ENCODE measurements around the gene SLC17A5. TPM values are rescaled to one million over a fixed set of nuclear protein-coding genes. Genes with fewer than 3 reads are reported as not detected.

Gene SLC17A5
- total RNA-seq, 1 donor from 2014 or later, result 13.7 TPM

DNA sequence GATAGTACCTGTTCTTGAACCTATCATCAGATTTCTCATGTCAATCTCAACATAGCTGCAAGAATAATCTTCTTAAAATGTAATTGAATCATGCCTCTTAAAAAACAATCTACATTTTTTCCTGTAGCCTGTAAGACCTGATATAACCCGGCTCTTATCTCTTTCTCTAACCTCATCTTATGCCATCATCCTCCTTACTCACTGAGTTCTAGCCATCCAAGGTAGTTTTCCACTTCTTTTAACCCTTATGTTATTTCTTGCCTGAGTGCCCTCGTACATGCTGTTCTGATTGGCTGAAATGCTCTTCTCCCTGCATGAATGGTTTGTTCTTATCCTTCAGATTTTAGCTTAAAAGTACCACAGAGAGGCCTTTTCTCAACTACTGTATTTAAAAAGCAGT, 16.4 kb downstream of the SLC17A5 start:
- Histone ChIP-seq H4K20me1 (ENCODE audit: low read depth) (no peaks in the 10 kb centered on the region), H3F3A (ENCODE audit: low read depth) (peaks cover 2% of the 10 kb centered on the region), H3K27ac (no peak overlapping the region), H3K27me3 (no peaks in the 10 kb centered on the region), H3K4me2 (no peak overlapping the region), H3K9me3 (ENCODE audit: low read depth) (no peaks in the 10 kb centered on the region), H3K79me2 (ENCODE audit: low read depth) (no peaks in the 10 kb centered on the region), H3K4me3 (no peak overlapping the region), H3K36me3 (no peaks in the 10 kb centered on the region), H2AFZ (replicated peaks) (no peak overlapping the region), H3K9ac (no peak overlapping the region), H3K4me1 (peaks cover 3% of the 10 kb centered on the region)
- H3K27me3 Mint-ChIP-seq (ENCODE audit: insufficient read depth, low read depth), result no peaks in the 10 kb centered on the region
- no peak overlapping the region for H3K27ac Mint-ChIP-seq
- DNase-seq (ENCODE audit: low spot score), result no peak
- H3K36me3 Mint-ChIP-seq, result peaks cover 10% of the 10 kb centered on the region
- TF ChIP-seq, protein P1, sequence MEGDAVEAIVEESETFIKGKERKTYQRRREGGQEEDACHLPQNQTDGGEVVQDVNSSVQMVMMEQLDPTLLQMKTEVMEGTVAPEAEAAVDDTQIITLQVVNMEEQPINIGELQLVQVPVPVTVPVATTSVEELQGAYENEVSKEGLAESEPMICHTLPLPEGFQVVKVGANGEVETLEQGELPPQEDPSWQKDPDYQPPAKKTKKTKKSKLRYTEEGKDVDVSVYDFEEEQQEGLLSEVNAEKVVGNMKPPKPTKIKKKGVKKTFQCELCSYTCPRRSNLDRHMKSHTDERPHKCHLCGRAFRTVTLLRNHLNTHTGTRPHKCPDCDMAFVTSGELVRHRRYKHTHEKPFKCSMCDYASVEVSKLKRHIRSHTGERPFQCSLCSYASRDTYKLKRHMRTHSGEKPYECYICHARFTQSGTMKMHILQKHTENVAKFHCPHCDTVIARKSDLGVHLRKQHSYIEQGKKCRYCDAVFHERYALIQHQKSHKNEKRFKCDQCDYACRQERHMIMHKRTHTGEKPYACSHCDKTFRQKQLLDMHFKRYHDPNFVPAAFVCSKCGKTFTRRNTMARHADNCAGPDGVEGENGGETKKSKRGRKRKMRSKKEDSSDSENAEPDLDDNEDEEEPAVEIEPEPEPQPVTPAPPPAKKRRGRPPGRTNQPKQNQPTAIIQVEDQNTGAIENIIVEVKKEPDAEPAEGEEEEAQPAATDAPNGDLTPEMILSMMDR (IDR thresholded peaks at IDR 0.05), result no peak
- TF ChIP-seq EZH2phosphoT487 (IDR thresholded peaks at IDR 0.05) (no peak), EZH2 (IDR thresholded peaks at IDR 0.05) (no peak)
- H3K4me1 Mint-ChIP-seq, result peaks cover under 1% of the 10 kb centered on the region
- H3K4me3 Mint-ChIP-seq, result no peak overlapping the region
- H3K9me3 Mint-ChIP-seq, result no peaks in the 10 kb centered on the region

DNA sequence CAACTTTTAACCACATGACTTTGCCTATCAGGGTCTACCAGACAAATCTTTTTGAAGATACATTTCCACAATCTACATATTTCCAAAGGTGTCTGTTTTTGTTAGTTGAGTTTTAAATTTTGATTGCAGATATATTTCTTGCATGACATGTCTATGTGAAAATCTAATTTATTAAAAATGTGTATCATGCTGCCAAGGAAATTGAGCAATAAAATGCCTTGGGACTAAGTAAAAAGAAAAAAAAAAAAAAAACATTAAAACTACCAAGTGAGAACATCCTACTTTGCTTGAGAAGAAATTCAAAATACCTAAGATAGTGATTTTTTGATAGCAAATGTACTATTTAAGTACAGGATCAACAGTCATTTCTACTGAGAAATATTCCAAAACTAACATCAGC, 17.7 kb downstream of the SLC17A5 start:
- Histone ChIP-seq H4K20me1 (ENCODE audit: low read depth) (no peaks in the 10 kb centered on the region), H3K27me3 (no peaks in the 10 kb centered on the region), H3K27ac (no peak overlapping the region), H3K4me1 (peaks cover 3% of the 10 kb centered on the region), H3F3A (ENCODE audit: low read depth) (no peaks in the 10 kb centered on the region), H3K79me2 (ENCODE audit: low read depth) (no peaks in the 10 kb centered on the region), H2AFZ (replicated peaks) (no peak overlapping the region), H3K4me3 (no peak overlapping the region), H3K4me2 (no peak overlapping the region), H3K9me3 (ENCODE audit: low read depth) (no peaks in the 10 kb centered on the region), H3K9ac (no peak overlapping the region), H3K36me3 (no peaks in the 10 kb centered on the region)
- Mint-ChIP-seq H3K9me3 (no peaks in the 10 kb centered on the region), H3K4me1 (no peaks in the 10 kb centered on the region), H3K36me3 (peaks cover 14% of the 10 kb centered on the region), H3K27me3 (ENCODE audit: insufficient read depth, low read depth) (no peaks in the 10 kb centered on the region), H3K27ac (no peak overlapping the region), H3K4me3 (no peak overlapping the region)
- no peak for DNase-seq (ENCODE audit: low spot score)
- TF ChIP-seq, protein P1 (IDR thresholded peaks at IDR 0.05), result no peak
- TF ChIP-seq EZH2phosphoT487 (IDR thresholded peaks at IDR 0.05), result no peak
- TF ChIP-seq EZH2 (IDR thresholded peaks at IDR 0.05), result no peak

DNA sequence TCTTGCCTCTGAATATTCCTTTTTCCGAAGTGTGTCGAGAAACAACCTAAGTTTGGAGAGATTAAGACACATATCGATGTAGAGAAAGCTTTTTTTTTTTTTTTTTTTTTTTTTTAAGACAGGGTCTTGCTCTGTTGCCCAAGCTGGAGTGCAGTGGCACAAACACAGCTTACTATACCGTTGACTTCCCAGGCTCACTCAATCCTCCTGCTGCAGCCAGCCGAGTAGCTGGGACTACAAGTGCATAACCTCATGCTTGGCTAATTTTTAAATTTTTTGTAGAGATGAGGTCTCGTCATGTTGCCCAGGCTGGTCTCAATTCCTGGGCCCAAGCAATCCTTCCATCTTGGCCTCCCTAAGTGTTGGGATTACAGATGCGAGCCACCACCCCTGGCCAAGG, 21.4 kb downstream of the SLC17A5 start:
- Histone ChIP-seq H3K4me3 (no peak overlapping the region), H2AFZ (replicated peaks) (no peak overlapping the region), H3K79me2 (ENCODE audit: low read depth) (no peaks in the 10 kb centered on the region), H3K9me3 (ENCODE audit: low read depth) (no peaks in the 10 kb centered on the region), H3K36me3 (no peaks in the 10 kb centered on the region), H3F3A (ENCODE audit: low read depth) (no peaks in the 10 kb centered on the region), H3K27ac (no peak overlapping the region), H3K9ac (no peak overlapping the region), H3K27me3 (no peaks in the 10 kb centered on the region), H3K4me1 (no peaks in the 10 kb centered on the region), H3K4me2 (no peak overlapping the region), H4K20me1 (ENCODE audit: low read depth) (no peaks in the 10 kb centered on the region)
- no peak for DNase-seq (ENCODE audit: low spot score)
- no peak overlapping the region for H3K27ac Mint-ChIP-seq
- H3K4me1 Mint-ChIP-seq, result no peaks in the 10 kb centered on the region
- H3K4me3 Mint-ChIP-seq, result no peak overlapping the region
- no peaks in the 10 kb centered on the region for H3K27me3 Mint-ChIP-seq (ENCODE audit: insufficient read depth, low read depth)
- H3K36me3 Mint-ChIP-seq, result peaks cover 12% of the 10 kb centered on the region
- TF ChIP-seq EZH2phosphoT487 (IDR thresholded peaks at IDR 0.05) (no peak), EZH2 (IDR thresholded peaks at IDR 0.05) (no peak)
- TF ChIP-seq, protein P1 (IDR thresholded peaks at IDR 0.05), result no peak
- H3K9me3 Mint-ChIP-seq, result no peaks in the 10 kb centered on the region
